OCI-LY1 (cell line): ENCODE results near the gene TTLL3.

Experiments
- CTCF ChIP-seq: fragments of 200-600 bp; sonication (generic), shearing (Covaris generic); IDR thresholded peaks from 2 replicates; pipeline ENCODE4 v1.5.1; 2017; ENCODE audit warnings: mild to moderate bottlenecking, antibody characterized with exemption, low read length, moderate library complexity, mixed read lengths
- EZH2 ChIP-seq: fragments of 200-600 bp; sonication (generic), shearing (Covaris generic); IDR thresholded peaks from 2 replicates; pipeline ENCODE4 v1.8.0; 2017; ENCODE audit warnings: borderline replicate concordance, mixed run types, mild to moderate bottlenecking, antibody characterized with exemption, low read length, moderate library complexity, mixed read lengths

GRCh38 chr3:9769426-9770275, 40.4 kb upstream of the TTLL3 start, which contains the start of gene CAMK1:
- TF ChIP-seq CTCF (no peak), EZH2 (no peak)
